Ectodermal cell (in vitro differentiated cells): ENCODE data around the gene MYBPC3.

Experiments
- H3K27ac ChIP-seq: 2 replicates; pipeline ENCODE4 v1.7.0; 2013; ENCODE audit warnings: mild to moderate bottlenecking, low read depth, low read length; ENCODE audit not compliant: insufficient read depth, poor library complexity, severe bottlenecking
- H3K27me3 ChIP-seq: 2 replicates; pipeline ENCODE4 v1.7.0; 2013; ENCODE audit warnings: mild to moderate bottlenecking, low read length; ENCODE audit not compliant: insufficient read depth, control insufficient read depth, poor library complexity, severe bottlenecking
- H3K36me3 ChIP-seq: one replicate; pipeline ENCODE4 v1.7.0; 2013; ENCODE audit warnings: low read length; ENCODE audit not compliant: control insufficient read depth, insufficient read depth
- H3K4me1 ChIP-seq: one replicate; pipeline ENCODE4 v1.7.0; 2013; ENCODE audit warnings: low read length; ENCODE audit not compliant: control insufficient read depth, insufficient read depth
- H3K4me3 ChIP-seq: 2 replicates; pipeline ENCODE4 v1.7.0; 2013; ENCODE audit warnings: low read depth, low read length, control low read depth; ENCODE audit not compliant: insufficient read depth
- H3K9me3 ChIP-seq: 2 replicates; pipeline ENCODE4 v1.7.0; 2013; ENCODE audit warnings: mild to moderate bottlenecking, low read length, moderate library complexity; ENCODE audit not compliant: control insufficient read depth
- WGBS, 2 experiments: methylation state at CpG; one replicate each; pipeline ENCODE4 v1.1.7; 2013; ENCODE audit warnings: missing lambda C conversion rate in 2 of 2; 5-methylcytosine and 5-hydroxymethylcytosine counted together

MYBPC3 gene

DNA sequence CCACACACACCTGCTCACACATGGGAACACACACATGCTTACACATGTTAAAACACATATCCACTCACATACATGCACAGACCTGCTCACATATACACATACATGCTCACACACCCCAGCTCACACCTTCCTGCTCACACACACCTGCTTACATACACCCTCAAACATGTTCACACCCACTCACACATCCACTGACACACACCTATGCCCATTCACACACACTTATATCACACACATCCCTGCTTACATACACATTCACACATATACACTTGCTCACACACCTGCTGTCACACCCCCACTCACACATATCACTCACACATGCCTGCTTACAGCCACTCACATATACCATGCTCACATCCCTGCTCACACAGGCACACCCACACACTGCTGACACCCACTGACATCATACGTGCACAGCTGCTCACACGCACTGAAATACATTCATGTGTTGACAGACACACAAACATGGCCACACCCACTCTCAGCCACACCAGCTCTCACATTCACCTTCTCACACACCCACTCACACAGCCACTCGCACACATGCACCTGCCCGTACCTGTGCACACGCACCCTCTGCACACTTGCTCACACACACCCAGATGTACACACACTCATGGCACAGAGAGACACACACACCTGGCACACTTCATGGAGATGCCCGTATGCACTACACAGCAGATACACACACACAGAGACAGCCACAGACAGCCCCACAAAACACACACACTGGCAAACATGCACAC is 5.7 kb upstream of the MYBPC3 start:
- 93 to 96% methylated on average over 6 of the region's 6 CpGs for WGBS, 2 experiments
- H3K4me1 ChIP-seq: no peaks in the 10 kb centered on the region

DNA sequence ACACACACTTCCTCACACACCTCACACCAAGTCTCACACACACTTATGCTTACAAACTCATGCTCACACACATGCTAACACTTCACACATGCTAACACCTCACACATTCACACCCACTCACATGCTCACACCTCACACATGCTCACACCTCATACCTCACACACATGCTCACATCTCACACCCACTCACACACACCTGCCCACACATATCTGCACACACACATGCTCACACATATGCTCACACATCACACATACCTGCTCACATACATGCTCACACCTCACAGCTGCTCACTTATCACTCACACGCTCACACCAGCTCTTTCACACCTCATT is 4.5 kb upstream of the MYBPC3 start:
- Histone ChIP-seq H3K4me1 (no peaks in the 10 kb centered on the region), H3K27ac (no peak overlapping the region), H3K9me3 (no peaks in the 10 kb centered on the region), H3K4me3 (no peak overlapping the region), H3K36me3 (no peaks in the 10 kb centered on the region), H3K27me3 (no peaks in the 10 kb centered on the region)
- 93 to 98% methylated on average over 1 of the region's 1 CpG for WGBS, 2 experiments

More for the DNA sequence above, 5.7 kb upstream of the MYBPC3 start:
- Histone ChIP-seq H3K4me3 (no peak overlapping the region), H3K9me3 (no peaks in the 10 kb centered on the region), H3K27me3 (no peaks in the 10 kb centered on the region), H3K36me3 (no peaks in the 10 kb centered on the region), H3K27ac (no peak overlapping the region)

DNA sequence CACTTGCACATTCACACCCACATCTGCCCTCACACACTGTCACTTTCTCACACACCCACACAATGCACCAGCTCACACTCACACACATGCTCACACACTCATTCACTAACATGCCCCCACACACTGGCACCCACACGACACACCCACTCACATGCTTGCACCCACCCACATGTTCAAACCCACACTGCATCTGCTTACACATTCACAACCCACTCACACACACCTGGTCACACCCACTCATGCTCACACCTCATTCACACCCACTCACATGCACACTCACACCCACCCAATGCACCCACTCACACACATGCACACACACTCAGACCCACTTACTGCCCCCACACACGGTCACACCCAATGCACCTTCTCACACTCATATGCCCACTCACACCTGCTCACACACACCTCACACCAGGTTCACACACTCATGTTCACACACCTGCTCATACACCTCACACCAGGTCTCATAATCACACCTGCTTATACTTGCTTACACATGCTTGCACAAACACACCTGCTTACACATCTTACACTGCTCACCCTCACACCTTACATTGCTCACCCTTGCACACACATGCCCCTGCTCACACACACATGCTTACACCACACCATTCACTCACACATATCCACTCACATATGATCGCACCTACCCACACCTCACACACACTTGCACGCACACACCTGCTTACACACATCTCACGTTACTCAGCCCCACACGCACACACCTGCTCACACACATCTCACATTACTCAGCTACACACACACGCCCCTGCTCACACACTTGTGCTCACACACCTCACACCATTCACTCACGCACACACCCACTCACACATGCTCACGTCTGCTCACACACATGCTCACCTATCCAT is 3.9 kb upstream of the MYBPC3 start:
- Histone ChIP-seq H3K4me3 (no peak overlapping the region), H3K9me3 (no peaks in the 10 kb centered on the region), H3K36me3 (no peaks in the 10 kb centered on the region), H3K27me3 (no peaks in the 10 kb centered on the region), H3K4me1 (no peaks in the 10 kb centered on the region), H3K27ac (no peak overlapping the region)
- WGBS, 2 experiments: 87 to 89% methylated on average over 9 of the region's 9 CpGs

DNA sequence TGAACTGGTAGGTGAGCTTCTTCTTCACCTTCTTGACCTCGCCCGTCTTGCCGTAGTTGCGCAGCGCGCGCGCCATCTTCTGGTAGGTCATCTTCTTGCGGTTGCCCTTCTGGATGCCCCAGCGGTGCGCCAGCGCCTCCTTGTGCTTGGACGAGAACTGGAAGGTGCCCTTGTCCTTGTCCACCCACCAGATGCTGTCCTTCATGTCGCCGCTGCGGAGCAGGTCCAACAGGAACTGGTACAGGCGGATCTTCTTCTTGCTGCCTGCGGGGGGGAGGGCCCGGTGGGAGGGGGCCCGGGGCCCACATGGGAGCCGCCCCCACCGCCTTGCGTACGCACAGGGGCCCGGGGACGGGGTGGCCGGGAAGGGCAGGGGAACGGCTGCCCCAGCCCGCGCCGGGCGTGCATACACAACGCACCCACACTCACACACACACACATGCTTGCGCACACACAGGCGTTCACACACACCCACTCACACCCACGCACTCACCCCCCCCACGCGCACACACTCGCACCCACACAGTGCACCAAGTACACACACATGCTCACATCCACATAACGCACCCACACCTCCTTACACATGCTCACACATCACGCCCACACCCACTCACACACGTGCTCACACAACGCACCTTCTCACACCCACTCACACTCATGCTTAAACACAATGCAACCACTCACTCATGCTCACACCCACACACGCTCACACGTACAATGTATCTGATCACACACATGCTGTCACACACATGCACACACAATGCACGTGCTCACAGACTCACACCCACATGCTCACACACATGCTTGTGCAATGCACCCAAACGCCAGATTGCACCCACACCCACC is 3.0 kb upstream of the MYBPC3 start:
- WGBS, 2 experiments: 41 to 42% methylated on average over 47 of the region's 47 CpGs
- H3K9me3 ChIP-seq: no peaks in the 10 kb centered on the region
- no peaks in the 10 kb centered on the region for H3K27me3 ChIP-seq
- no peak overlapping the region for H3K27ac ChIP-seq
- no peaks in the 10 kb centered on the region for H3K4me1 ChIP-seq
- H3K4me3 ChIP-seq: peak overlapping the region; percentile 32
- H3K36me3 ChIP-seq: no peaks in the 10 kb centered on the region

DNA sequence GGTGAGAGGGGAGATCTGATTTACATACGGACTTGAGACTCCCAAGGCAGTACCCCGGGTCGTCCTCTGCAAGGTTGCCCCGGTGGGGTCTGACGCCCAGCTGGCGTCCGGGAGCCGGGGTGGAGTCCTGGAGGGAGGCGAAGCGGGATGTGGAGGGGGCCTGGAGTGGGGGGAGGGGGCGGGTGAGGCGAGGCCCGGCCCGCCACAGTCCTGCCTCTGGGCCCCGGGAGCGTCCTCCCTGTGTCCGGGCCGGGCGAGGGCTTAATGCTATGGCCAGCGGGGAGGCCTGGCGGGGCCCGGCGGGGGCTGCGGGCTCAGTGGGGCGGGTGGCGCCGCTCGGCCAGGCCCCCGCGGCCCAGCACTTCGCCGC is 2.4 kb upstream of the MYBPC3 start:
- H3K4me3 ChIP-seq: peak overlapping the region; percentile 32
- no peaks in the 10 kb centered on the region for H3K4me1 ChIP-seq
- no peaks in the 10 kb centered on the region for H3K36me3 ChIP-seq
- 3% methylated on average over 32 of the region's 32 CpGs for WGBS, 2 experiments
- H3K9me3 ChIP-seq: no peaks in the 10 kb centered on the region
- H3K27me3 ChIP-seq: no peaks in the 10 kb centered on the region
- no peak overlapping the region for H3K27ac ChIP-seq

DNA sequence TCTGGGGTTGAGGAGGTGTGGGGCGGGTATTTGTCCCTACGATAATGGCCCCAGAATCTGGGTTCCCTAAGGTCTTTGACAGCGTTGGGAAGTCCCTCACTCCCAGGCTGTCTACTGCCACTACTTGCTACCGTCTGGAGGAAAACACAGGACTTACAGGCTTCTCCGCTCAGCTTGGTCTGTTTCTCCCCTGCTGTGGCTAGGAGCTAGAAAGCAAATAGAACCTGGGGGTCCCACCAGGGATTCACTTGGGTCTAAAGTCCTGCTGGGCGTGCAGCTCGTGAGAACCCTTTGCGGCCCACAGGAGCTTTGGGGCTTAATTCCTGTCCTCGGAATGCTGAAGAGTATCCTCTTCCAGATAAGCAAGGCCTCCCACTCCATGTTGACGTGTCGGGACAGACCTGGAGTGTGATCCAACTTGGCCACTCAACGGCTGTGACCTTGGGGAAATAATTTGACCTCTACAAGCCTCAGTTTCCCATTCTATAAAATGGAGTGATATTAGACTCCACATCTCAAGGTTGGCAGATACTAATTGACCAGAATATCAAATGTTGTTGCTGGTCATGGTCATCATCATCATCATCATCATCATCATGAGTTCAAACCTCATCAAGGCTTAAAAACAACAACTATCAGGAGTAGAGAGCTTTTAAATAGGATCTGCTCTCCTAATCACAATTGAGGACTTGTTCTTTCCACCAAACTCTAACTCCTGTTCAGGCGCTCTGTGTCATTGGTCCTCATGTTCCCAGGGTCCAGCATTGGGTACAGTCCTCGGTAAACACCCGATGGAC is 1.7 kb upstream of the MYBPC3 start:
- Histone ChIP-seq H3K36me3 (no peaks in the 10 kb centered on the region), H3K27ac (no peak overlapping the region), H3K4me1 (no peaks in the 10 kb centered on the region), H3K9me3 (no peaks in the 10 kb centered on the region), H3K4me3 (peak overlapping the region; percentile 32), H3K27me3 (no peaks in the 10 kb centered on the region)
- WGBS, 2 experiments: 89 to 91% methylated on average over 15 of the region's 15 CpGs

DNA sequence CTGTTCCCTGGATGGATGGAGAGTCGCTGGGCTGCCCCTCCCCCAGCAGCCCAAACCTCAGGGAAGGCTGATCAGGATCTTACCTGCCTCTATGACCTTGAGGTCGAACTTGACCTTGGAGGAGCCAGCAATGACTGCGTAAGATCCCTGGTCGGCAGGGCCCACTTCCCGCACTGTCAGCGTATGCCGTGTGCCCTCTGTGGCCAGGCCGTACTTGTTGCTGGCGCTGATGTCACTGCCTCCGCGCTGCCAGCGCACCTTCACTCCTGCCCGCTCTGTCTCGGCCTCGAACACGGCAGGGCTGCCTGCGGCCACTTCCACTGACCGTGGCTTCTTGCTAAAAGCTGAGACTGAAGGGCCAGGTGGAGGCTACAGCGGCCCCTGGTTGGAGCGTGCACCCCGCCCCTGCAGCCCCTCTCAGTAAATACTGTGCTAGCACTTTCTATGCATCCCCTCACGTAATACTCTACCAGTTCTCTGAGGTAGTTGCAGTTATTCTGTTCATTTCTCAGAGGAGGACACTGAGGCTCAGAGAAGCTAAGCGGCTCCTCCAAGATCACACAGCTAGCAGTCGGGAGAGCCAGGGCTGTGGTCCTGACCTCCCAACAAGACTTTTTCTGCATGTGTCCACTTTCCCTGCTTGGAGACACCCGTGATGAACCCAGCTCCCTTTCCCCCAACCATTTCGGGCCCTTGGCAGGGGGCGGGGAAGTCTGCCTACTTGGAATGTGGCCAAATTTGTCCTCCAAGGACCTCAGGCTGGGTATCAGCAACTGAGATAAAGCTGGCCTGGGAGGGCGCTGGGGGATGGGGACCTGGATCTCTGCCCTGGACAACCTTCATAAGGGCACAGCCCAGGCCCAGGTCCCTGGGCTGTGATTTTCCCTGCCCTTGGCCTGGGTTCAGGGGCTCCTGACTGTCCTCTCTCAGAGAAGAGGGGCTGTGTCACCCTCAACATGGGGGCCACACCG is 1.1 kb downstream of the MYBPC3 start:
- Histone ChIP-seq H3K4me1 (no peaks in the 10 kb centered on the region), H3K27me3 (no peaks in the 10 kb centered on the region), H3K9me3 (no peaks in the 10 kb centered on the region), H3K36me3 (no peaks in the 10 kb centered on the region), H3K27ac (no peak overlapping the region), H3K4me3 (no peak overlapping the region)
- 91 to 92% methylated on average over 29 of the region's 29 CpGs for whole genome bisulfite sequencing, 2 experiments

DNA sequence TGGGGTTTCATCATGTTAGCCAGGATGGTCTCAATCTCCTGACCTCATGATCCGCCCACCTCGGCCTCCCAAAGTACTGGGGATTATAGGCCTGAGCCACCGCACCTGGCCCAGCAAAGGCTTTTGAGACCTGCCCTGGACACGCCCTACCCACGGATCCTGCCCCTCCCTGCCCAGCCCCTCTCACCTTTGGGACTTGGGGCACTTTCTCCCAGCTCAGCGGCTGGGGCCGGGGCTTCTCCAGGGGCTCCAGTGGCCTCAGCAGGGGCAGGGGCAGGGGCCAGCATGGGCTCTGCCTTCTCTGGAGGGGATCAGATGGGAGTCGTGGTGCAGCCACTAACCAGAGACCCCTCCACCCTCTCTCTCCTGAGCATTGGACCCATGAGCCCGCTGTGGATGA is 2.2 kb downstream of the MYBPC3 start:
- H3K9me3 ChIP-seq: no peaks in the 10 kb centered on the region
- no peak overlapping the region for H3K27ac ChIP-seq
- no peaks in the 10 kb centered on the region for H3K4me1 ChIP-seq
- no peaks in the 10 kb centered on the region for H3K27me3 ChIP-seq
- H3K4me3 ChIP-seq: no peak overlapping the region
- WGBS, 2 experiments: 87 to 89% methylated on average over 9 of the region's 9 CpGs
- no peaks in the 10 kb centered on the region for H3K36me3 ChIP-seq

DNA sequence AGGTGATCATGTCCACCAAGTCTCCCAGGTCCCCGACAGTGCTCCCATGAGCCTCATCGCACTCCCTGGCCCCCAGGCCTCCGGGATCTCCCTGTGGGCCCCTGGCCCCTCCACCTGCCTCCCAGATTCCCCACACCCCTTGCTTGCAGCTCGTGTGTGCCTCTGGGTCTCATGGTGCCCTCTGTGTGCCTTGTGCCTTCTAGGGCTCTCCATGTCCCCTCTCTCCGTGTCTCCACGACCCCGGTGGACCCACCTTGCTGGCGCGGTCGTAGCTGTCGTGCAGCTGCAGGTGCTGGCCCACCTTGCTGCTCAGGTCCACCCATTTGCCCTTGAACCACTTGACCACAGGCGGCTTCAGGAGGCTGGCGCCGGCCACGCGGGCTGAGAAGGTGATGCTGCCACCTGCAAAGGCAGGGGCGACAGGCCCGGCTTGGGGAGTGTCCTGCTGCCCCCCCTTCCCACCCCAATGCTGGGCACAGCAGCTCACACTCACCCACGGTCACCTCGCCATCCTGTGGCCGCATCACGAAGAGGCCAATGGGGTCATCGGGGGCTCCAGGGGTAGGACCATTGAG is 2.9 kb downstream of the MYBPC3 start:
- Histone ChIP-seq H3K27ac (no peak overlapping the region), H3K4me3 (no peak overlapping the region), H3K36me3 (no peaks in the 10 kb centered on the region), H3K4me1 (no peaks in the 10 kb centered on the region), H3K27me3 (no peaks in the 10 kb centered on the region), H3K9me3 (no peaks in the 10 kb centered on the region)
- 92 to 93% methylated on average over 23 of the region's 23 CpGs for WGBS, 2 experiments
